BJ (cell line): Measurements from ENCODE around the gene METTL1. TPM values are rescaled to one million over a fixed set of nuclear protein-coding genes. Genes with fewer than 3 reads are reported as not detected.

Experiments
- CTCF ChIA-PET: fragments of 350-600 bp; formaldehyde crosslinking; extraction: SDS; loops from one replicate; lab custom pipeline; 2021; ENCODE audit warnings: antibody characterized with exemption, inconsistent platforms; lab: Yijun Ruan, JAX
- POLR2A ChIA-PET: fragments of 300-600 bp; sonication (Branson Sonifier 250); formaldehyde crosslinking; extraction: SDS; loops from one replicate; lab custom pipeline; 2021; ENCODE audit warnings: antibody characterized with exemption; lab: Charles Lee
- DNase-seq: peaks from one replicate; pipeline ENCODE4 v3.0.0-alpha.2; 2011; ENCODE audit warnings: low read depth
- H3K27me3 ChIP-seq: 2 replicates; pipeline ENCODE4 v1.6.0; 2011; ENCODE audit warnings: low read length; ENCODE audit not compliant: control insufficient read depth, insufficient read depth
- H3K36me3 ChIP-seq: 2 replicates; pipeline ENCODE4 v1.5.1; 2011; ENCODE audit warnings: low read length; ENCODE audit not compliant: control insufficient read depth, insufficient read depth
- H3K4me3 ChIP-seq: 2 replicates; pipeline ENCODE4 v1.5.1; 2011; ENCODE audit warnings: low read depth, mild to moderate bottlenecking, control low read depth, low read length
- CTCF ChIP-seq: IDR thresholded peaks from 2 replicates; pipeline ENCODE4 v1.5.1; 2011; ENCODE audit warnings: low read depth, mild to moderate bottlenecking, control low read depth, inconsistent platforms, low read length, moderate library complexity; ENCODE audit not compliant: insufficient read depth
- polyA plus RNA-seq: library from polyadenylated mRNA; depleted of rRNA; stranded (reverse); fragments of >200 nt; gene quantifications from 2 replicates; pipeline ENCODE4 v1.2.3, GENCODE V29; 2011

METTL1 gene
- polyA plus RNA-seq, 1 experiment, result 42.8 TPM

- TF ChIP-seq CTCF, result no peak
- H3K27me3 ChIP-seq, result peaks cover 51% of the 10 kb centered on the region
- ChIA-PET CTCF (interaction anchor here (1.2 to 1.8 kb wide), 2 partner anchors 9 to 156 kb away, joined by 3 to 5 read pairs; no protein-coding TSS in a partner anchor), POLR2A (no interaction called here)
- no peaks in the 10 kb centered on the region for H3K36me3 ChIP-seq
- DNase-seq, result no peak
- H3K4me3 ChIP-seq, result no peak overlapping the region
Observed at GRCh38 chr12:57739387-57739786, 32.5 kb downstream of the METTL1 start.

- Histone ChIP-seq H3K4me3 (peak within 1 kb of the TSS; percentile 22; the same call in 1 of the 2 replicates), H3K27me3 (peaks cover 55% of the 10 kb centered on the region), H3K36me3 (no peaks in the 10 kb centered on the region)
- no peak for TF ChIP-seq CTCF
- DNase-seq, result no peak
- ChIA-PET POLR2A (no interaction called here), CTCF (interaction anchor here (1.2 to 4.4 kb wide), 2 partner anchors 13 to 156 kb away, joined by 3 to 58 read pairs; no protein-coding TSS in a partner anchor)
Observed at GRCh38 chr12:57738661-57739237, 33.2 kb downstream of the METTL1 start, which contains the start of gene AGAP2. Gene AGAP2 (minus strand): TSS chr12:57738742. CDS start chr12:57738246, 496 bp downstream.

GRCh38 chr12:57737467-57738460 is 34.1 kb downstream of the METTL1 start:
- ChIA-PET POLR2A (no interaction called here), CTCF (interaction anchor here (0.7 to 4.4 kb wide), 5 partner anchors 7 to 155 kb away, joined by 3 to 58 read pairs (median 3); partner anchors contain the start of genes CDK4 and TSPAN31)
- Histone ChIP-seq H3K27me3 (peaks cover 55% of the 10 kb centered on the region), H3K36me3 (no peaks in the 10 kb centered on the region), H3K4me3 (peak overlapping the region; percentile 22; the same call in 1 of the 2 replicates)
- no peak for DNase-seq
- peak; percentile 37; the same call in 1 of the 2 replicates for TF ChIP-seq CTCF

GRCh38 chr12:57736741-57737466 is 35.0 kb downstream of the METTL1 start:
- no peak for DNase-seq
- no peaks in the 10 kb centered on the region for H3K36me3 ChIP-seq
- ChIA-PET POLR2A (interaction anchor here (0.6 kb wide), 1 partner anchor 108 kb away, joined by 4 read pairs; no protein-coding TSS in a partner anchor), CTCF (interaction anchor here (0.7 to 4.4 kb wide), 8 partner anchors 8 to 278 kb away, joined by 3 to 58 read pairs (median 3); partner anchors contain the start of genes CDK4, CYP27B1, GLI1 and TSPAN31)
- TF ChIP-seq CTCF, result no peak
- H3K4me3 ChIP-seq, result no peak overlapping the region
- peaks cover 53% of the 10 kb centered on the region for H3K27me3 ChIP-seq
